ENCODE results near the gene ELMO1.

ELMO1 gene

GRCh38 chr7:37336259-37336658 is 112.4 kb downstream of the ELMO1 start:
- Histone ChIP-seq H3K4me1 (ENCODE audit: control insufficient read depth, insufficient read depth, low read length) (no peaks in the 10 kb centered on the region), H3K4me3 (ENCODE audit: low read length) (no peak overlapping the region)
- no peak for DNase-seq (ENCODE audit: low read depth, low spot score)

GRCh38 chr7:37333075-37333474 is 115.6 kb downstream of the ELMO1 start:
- no peaks in the 10 kb centered on the region for H3K4me1 ChIP-seq (ENCODE audit: control insufficient read depth, insufficient read depth, low read length)
- no peak overlapping the region for H3K27ac ChIP-seq (ENCODE audit: low read length)
- H3K27me3 ChIP-seq (ENCODE audit: control insufficient read depth, insufficient read depth, low read length), result 0 out of 2 replicates have a peak, but pooled peaks cover under 1% of the 10 kb centered on the region
- DNase-seq (ENCODE audit: low read depth, low spot score), result no peak
- WGBS (ENCODE audit: insufficient coverage, insufficient read length), result no CpG with 5 or more reads among the region's 1 CpG
- H3K4me3 ChIP-seq (ENCODE audit: low read length), result no peak overlapping the region
- H3K9me3 ChIP-seq (ENCODE audit: control insufficient read depth, insufficient read depth, low read length), result no peaks in the 10 kb centered on the region
- H3K36me3 ChIP-seq (ENCODE audit: control insufficient read depth, insufficient read depth, low read length), result no peaks in the 10 kb centered on the region

More at GRCh38 chr7:37336259-37336658, 112.4 kb downstream of the ELMO1 start:
- Histone ChIP-seq H3K27ac (ENCODE audit: low read length) (no peak overlapping the region), H3K36me3 (ENCODE audit: control insufficient read depth, insufficient read depth, low read length) (no peaks in the 10 kb centered on the region), H3K9me3 (ENCODE audit: control insufficient read depth, insufficient read depth, low read length) (no peaks in the 10 kb centered on the region), H3K27me3 (ENCODE audit: control insufficient read depth, insufficient read depth, low read length) (0 out of 2 replicates have a peak, but pooled peaks cover 1% of the 10 kb centered on the region)
- no CpG with 5 or more reads among the region's 5 CpGs for WGBS (ENCODE audit: insufficient coverage, insufficient read length)

- no peaks in the 10 kb centered on the region for H3K36me3 ChIP-seq (ENCODE audit: control insufficient read depth, insufficient read depth, low read length)
- H3K4me1 ChIP-seq (ENCODE audit: control insufficient read depth, insufficient read depth, low read length), result no peaks in the 10 kb centered on the region
- H3K9me3 ChIP-seq (ENCODE audit: control insufficient read depth, insufficient read depth, low read length), result no peaks in the 10 kb centered on the region
- DNase-seq (ENCODE audit: low read depth, low spot score), result no peak
- H3K27me3 ChIP-seq (ENCODE audit: control insufficient read depth, insufficient read depth, low read length), result no peaks in the 10 kb centered on the region
- no peak overlapping the region for H3K4me3 ChIP-seq (ENCODE audit: low read length)
- no peak overlapping the region for H3K27ac ChIP-seq (ENCODE audit: low read length)
- WGBS (ENCODE audit: insufficient coverage, insufficient read length), result no CpG with 5 or more reads among the region's 9 CpGs
Observed at GRCh38 chr7:37332243-37333016, 116.2 kb downstream of the ELMO1 start.

GRCh38 chr7:37330775-37331174 is 117.9 kb downstream of the ELMO1 start:
- Histone ChIP-seq H3K4me1 (ENCODE audit: control insufficient read depth, insufficient read depth, low read length) (no peaks in the 10 kb centered on the region), H3K27ac (ENCODE audit: low read length) (no peak overlapping the region), H3K9me3 (ENCODE audit: control insufficient read depth, insufficient read depth, low read length) (no peaks in the 10 kb centered on the region), H3K27me3 (ENCODE audit: control insufficient read depth, insufficient read depth, low read length) (no peaks in the 10 kb centered on the region), H3K4me3 (ENCODE audit: low read length) (no peak overlapping the region), H3K36me3 (ENCODE audit: control insufficient read depth, insufficient read depth, low read length) (no peaks in the 10 kb centered on the region)
- no peak for DNase-seq (ENCODE audit: low read depth, low spot score)
- whole genome bisulfite sequencing (ENCODE audit: insufficient coverage, insufficient read length), result no CpG with 5 or more reads among the region's 2 CpGs

GRCh38 chr7:37329940-37330339 is 118.7 kb downstream of the ELMO1 start:
- Histone ChIP-seq H3K36me3 (ENCODE audit: control insufficient read depth, insufficient read depth, low read length) (no peaks in the 10 kb centered on the region), H3K27me3 (ENCODE audit: control insufficient read depth, insufficient read depth, low read length) (no peaks in the 10 kb centered on the region), H3K4me1 (ENCODE audit: control insufficient read depth, insufficient read depth, low read length) (no peaks in the 10 kb centered on the region), H3K27ac (ENCODE audit: low read length) (no peak overlapping the region), H3K4me3 (ENCODE audit: low read length) (no peak overlapping the region), H3K9me3 (ENCODE audit: control insufficient read depth, insufficient read depth, low read length) (no peaks in the 10 kb centered on the region)
- no peak for DNase-seq (ENCODE audit: low read depth, low spot score)
- no CpG with 5 or more reads among the region's 2 CpGs for WGBS (ENCODE audit: insufficient coverage, insufficient read length)

- Histone ChIP-seq H3K36me3 (ENCODE audit: control insufficient read depth, insufficient read depth, low read length) (no peaks in the 10 kb centered on the region), H3K4me3 (ENCODE audit: low read length) (no peak overlapping the region), H3K27me3 (ENCODE audit: control insufficient read depth, insufficient read depth, low read length) (no peaks in the 10 kb centered on the region), H3K27ac (ENCODE audit: low read length) (no peak overlapping the region), H3K4me1 (ENCODE audit: control insufficient read depth, insufficient read depth, low read length) (no peaks in the 10 kb centered on the region; the same call in 1 of the 2 replicates), H3K9me3 (ENCODE audit: control insufficient read depth, insufficient read depth, low read length) (no peaks in the 10 kb centered on the region)
- WGBS (ENCODE audit: insufficient coverage, insufficient read length), result no CpG with 5 or more reads among the region's 1 CpG
- DNase-seq (ENCODE audit: low read depth, low spot score), result no peak
Observed at GRCh38 chr7:37327288-37327687, 121.4 kb downstream of the ELMO1 start.

GRCh38 chr7:37323966-37324365 is 124.7 kb downstream of the ELMO1 start:
- H3K27ac ChIP-seq (ENCODE audit: low read length), result no peak overlapping the region
- H3K36me3 ChIP-seq (ENCODE audit: control insufficient read depth, insufficient read depth, low read length), result no peaks in the 10 kb centered on the region
- H3K4me3 ChIP-seq (ENCODE audit: low read length), result no peak overlapping the region
- no CpG with 5 or more reads among the region's 4 CpGs for WGBS (ENCODE audit: insufficient coverage, insufficient read length)
- no peak for DNase-seq (ENCODE audit: low read depth, low spot score)
- H3K4me1 ChIP-seq (ENCODE audit: control insufficient read depth, insufficient read depth, low read length), result no peaks in the 10 kb centered on the region; the same call in 1 of the 2 replicates
- no peaks in the 10 kb centered on the region for H3K9me3 ChIP-seq (ENCODE audit: control insufficient read depth, insufficient read depth, low read length)
- no peaks in the 10 kb centered on the region for H3K27me3 ChIP-seq (ENCODE audit: control insufficient read depth, insufficient read depth, low read length)

GRCh38 chr7:37322831-37323230 is 125.8 kb downstream of the ELMO1 start:
- no CpG with 5 or more reads among the region's 4 CpGs for WGBS (ENCODE audit: insufficient coverage, insufficient read length)
- H3K9me3 ChIP-seq (ENCODE audit: control insufficient read depth, insufficient read depth, low read length), result no peaks in the 10 kb centered on the region

GRCh38 chr7:37320848-37321468 is 127.7 kb downstream of the ELMO1 start:
- DNase-seq (ENCODE audit: low read depth, low spot score), result no peak
- Histone ChIP-seq H3K4me3 (ENCODE audit: low read length) (no peak overlapping the region), H3K27me3 (ENCODE audit: control insufficient read depth, insufficient read depth, low read length) (no peaks in the 10 kb centered on the region), H3K36me3 (ENCODE audit: control insufficient read depth, insufficient read depth, low read length) (no peaks in the 10 kb centered on the region), H3K9me3 (ENCODE audit: control insufficient read depth, insufficient read depth, low read length) (no peaks in the 10 kb centered on the region), H3K27ac (ENCODE audit: low read length) (no peak overlapping the region), H3K4me1 (ENCODE audit: control insufficient read depth, insufficient read depth, low read length) (no peaks in the 10 kb centered on the region; the same call in 1 of the 2 replicates)
- WGBS (ENCODE audit: insufficient coverage, insufficient read length), result no CpG with 5 or more reads among the region's 10 CpGs

More at GRCh38 chr7:37322831-37323230, 125.8 kb downstream of the ELMO1 start:
- DNase-seq (ENCODE audit: low read depth, low spot score), result no peak
- Histone ChIP-seq H3K36me3 (ENCODE audit: control insufficient read depth, insufficient read depth, low read length) (no peaks in the 10 kb centered on the region), H3K27ac (ENCODE audit: low read length) (no peak overlapping the region), H3K4me3 (ENCODE audit: low read length) (no peak overlapping the region), H3K27me3 (ENCODE audit: control insufficient read depth, insufficient read depth, low read length) (no peaks in the 10 kb centered on the region), H3K4me1 (ENCODE audit: control insufficient read depth, insufficient read depth, low read length) (no peaks in the 10 kb centered on the region; the same call in 1 of the 2 replicates)

- Histone ChIP-seq H3K27ac (ENCODE audit: low read length) (no peak overlapping the region), H3K4me1 (ENCODE audit: control insufficient read depth, insufficient read depth, low read length) (no peaks in the 10 kb centered on the region; the same call in 1 of the 2 replicates)
Observed at GRCh38 chr7:37320140-37320847, 128.4 kb downstream of the ELMO1 start.

More at GRCh38 chr7:37320140-37320847, 128.4 kb downstream of the ELMO1 start:
- 100% methylated on average over 1 of the region's 6 CpGs for WGBS (ENCODE audit: insufficient coverage, insufficient read length)
- no peak for DNase-seq (ENCODE audit: low read depth, low spot score)
- Histone ChIP-seq H3K9me3 (ENCODE audit: control insufficient read depth, insufficient read depth, low read length) (no peaks in the 10 kb centered on the region), H3K36me3 (ENCODE audit: control insufficient read depth, insufficient read depth, low read length) (no peaks in the 10 kb centered on the region), H3K4me3 (ENCODE audit: low read length) (no peak overlapping the region), H3K27me3 (ENCODE audit: control insufficient read depth, insufficient read depth, low read length) (no peaks in the 10 kb centered on the region)

All from iPS DF 6.9 (cell line).